GM12801 (cell line): ENCODE results near the gene OBP2B.

Experiments
- TF ChIP-seq, protein P1 (sequence below): IDR thresholded peaks from one replicate; pipeline ENCODE4 v1.5.1; 2011; ENCODE audit warnings: control low read depth; ENCODE audit not compliant: insufficient read length; ENCODE audit errors: extremely low read depth

The OBP2B gene

DNA sequence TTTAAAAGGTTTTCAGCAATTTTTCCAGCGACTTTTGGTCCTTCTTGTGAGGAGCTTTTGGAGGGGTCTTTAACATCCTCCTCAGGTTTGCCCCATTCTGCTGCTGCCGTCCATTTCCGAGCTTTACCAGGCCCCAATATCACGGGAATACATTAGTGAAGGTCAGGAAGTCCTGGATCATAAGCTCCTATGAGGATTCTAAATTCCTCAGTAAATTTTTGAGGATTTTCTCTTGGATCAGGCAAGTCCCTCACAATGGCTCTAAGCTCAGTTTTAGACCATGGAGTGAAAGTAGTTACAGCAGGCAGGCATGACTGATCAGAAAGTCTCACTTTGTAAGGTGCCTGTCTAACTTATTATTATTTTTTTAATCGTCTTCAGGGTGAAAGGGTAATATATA, 28.1 kb downstream of the OBP2B start:
- TF ChIP-seq, protein P1, sequence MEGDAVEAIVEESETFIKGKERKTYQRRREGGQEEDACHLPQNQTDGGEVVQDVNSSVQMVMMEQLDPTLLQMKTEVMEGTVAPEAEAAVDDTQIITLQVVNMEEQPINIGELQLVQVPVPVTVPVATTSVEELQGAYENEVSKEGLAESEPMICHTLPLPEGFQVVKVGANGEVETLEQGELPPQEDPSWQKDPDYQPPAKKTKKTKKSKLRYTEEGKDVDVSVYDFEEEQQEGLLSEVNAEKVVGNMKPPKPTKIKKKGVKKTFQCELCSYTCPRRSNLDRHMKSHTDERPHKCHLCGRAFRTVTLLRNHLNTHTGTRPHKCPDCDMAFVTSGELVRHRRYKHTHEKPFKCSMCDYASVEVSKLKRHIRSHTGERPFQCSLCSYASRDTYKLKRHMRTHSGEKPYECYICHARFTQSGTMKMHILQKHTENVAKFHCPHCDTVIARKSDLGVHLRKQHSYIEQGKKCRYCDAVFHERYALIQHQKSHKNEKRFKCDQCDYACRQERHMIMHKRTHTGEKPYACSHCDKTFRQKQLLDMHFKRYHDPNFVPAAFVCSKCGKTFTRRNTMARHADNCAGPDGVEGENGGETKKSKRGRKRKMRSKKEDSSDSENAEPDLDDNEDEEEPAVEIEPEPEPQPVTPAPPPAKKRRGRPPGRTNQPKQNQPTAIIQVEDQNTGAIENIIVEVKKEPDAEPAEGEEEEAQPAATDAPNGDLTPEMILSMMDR, result no peak

DNA sequence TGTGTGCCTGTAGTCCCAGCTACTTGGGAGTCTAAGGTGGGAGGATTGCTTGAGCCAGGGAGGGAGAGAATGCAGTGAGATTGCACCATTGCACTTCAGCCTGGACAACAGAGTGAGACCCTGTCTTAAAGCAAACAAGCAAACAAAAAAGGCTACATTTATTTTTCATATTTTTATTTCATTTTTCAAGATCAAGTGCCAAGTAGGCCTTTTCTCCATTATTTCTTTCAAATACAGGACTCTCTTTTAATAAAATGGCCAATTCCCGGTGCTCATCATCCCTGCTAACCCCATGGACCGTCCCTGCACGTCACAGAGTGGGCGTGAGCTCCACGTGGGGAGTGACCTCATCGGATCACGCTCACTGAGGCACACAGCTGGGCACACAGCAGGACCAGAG, 36.0 kb downstream of the OBP2B start:
- TF ChIP-seq, protein P1, result no peak

DNA sequence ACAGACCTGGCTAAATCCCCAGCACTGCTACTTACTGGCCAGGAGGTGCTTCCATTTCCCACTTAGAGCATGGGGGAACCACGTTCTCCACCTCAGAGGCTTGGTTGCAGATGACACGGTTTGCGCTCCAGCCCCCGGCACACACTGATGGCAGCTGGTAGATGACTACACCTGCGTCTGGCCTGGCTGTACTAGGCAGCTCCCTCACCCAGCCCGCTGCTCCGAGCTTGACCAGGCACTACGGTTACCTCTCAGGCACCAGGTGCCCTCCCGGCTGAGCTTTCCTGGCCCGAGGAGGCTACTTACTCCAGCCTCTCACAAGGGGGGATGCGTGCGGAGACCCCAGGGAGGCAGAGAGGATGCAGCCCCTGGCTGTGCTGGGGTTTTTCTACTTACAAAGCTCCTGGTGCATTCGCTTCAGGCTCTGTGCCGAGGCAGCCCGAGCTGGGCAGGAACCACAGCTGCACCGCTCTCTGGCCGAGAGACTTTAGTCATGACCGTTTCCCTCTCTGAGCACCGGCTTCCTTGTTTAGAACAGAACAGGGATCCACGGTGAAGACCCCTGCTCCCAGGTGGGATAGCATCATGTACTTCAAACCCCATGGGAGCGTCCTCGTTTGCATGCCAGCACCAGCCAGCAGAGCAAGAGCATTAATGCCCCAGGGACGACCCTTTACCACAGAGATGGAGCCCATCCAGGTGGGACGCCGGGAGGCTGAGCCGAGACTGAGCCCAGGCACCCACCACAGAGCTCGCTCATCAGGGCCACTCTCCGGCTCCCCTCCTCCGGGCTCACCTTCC, 37.7 kb downstream of the OBP2B start:
- TF ChIP-seq, protein P1, result no peak

DNA sequence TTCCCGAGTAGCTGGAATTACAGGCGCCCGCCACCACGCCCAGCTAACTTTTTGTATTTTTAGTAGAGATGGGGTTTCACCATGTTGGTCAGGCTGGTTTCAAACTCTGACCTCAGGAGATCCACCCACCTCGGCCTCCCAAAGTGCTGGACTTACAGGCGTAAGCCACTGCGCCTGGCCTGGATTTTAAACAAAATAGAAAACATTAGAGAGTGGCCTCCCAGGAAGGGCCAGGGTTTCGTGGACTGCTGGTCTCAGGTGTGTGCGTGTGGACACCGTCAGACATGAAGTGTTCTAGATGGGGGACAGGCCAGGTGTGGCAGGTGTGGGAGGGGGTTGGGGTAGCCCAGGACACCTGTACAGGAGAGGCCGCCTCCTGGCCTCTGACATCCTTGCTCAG, 38.3 kb downstream of the OBP2B start:
- TF ChIP-seq, protein P1, result no peak

DNA sequence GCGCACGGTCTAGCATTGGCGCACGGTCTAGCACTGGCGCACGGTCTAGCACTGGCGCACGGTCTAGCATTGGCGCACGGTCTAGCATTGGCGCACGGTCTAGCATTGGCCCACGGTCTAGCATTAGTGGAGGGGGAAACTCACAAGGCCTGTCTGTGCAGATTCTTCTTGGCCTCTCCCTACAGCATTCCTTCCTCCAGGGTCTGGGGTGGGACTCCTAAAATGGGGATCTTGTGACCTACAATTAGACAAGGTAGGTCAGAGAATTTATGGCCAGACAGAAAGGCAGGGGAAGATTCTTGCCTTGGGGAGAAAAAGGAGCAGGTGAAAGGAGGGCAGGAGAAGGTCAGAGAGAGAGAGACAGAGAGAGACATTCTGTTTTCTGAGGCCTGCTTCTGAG, 39.9 kb downstream of the OBP2B start:
- TF ChIP-seq, protein P1, result no peak

DNA sequence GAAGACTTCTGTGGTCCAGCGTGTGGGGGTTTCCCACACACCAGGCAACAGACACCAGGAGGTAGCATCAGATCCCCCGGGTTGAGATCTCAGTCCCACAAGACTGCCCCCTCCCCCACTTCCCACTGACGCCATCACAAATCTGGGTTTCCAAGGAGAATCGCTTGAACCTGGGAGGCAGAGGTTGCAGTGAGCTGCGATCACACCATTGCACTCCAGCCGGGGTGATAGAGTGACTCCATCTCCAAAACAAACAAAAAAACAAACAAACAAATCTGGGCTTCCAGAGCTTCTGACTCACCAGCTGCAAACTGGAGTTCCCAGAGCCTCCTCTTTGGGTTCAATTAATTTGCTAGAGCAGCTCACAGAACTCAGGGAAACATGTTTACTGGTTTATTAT, 40.6 kb downstream of the OBP2B start:
- TF ChIP-seq, protein P1, result no peak

DNA sequence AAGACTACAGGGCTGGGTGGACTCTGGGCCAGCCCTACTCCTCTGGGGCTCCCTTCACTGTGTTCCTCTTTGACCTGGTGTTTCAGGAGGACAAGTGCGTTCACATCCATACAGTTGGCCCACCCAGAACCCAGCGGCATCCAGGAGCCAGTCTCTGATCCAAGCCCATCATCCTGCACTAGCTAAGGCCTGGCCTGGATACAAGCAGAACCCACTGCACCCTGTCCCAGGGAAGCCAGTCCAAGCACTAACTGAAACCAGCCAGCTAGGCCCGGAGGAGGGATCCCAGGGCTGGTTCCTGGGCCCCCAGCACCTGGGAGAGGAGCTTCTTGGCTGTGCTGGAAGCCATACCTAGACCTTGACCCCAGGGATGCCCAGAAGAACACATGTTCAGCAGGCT, 41.3 kb downstream of the OBP2B start:
- TF ChIP-seq, protein P1, result no peak
